Adipocyte (in vitro differentiated cells): ENCODE measurements around the gene GCLC.

Source experiments
- DNase-seq: peaks from one replicate; pipeline ENCODE4 v3.0.0-alpha.2; 2015; ENCODE audit warnings: low read depth
- H3K27me3 ChIP-seq: replicated peaks from 2 replicates; pipeline ENCODE4 v1.7.0; 2013; ENCODE audit warnings: mild to moderate bottlenecking, low read length, moderate library complexity; ENCODE audit not compliant: control insufficient read depth, insufficient read depth
- H3K36me3 ChIP-seq: 2 replicates; pipeline ENCODE4 v1.7.0; 2013; ENCODE audit warnings: low read length, mild to moderate bottlenecking, moderate library complexity; ENCODE audit not compliant: control insufficient read depth, insufficient read depth, severe bottlenecking
- H3K4me1 ChIP-seq: 2 replicates; pipeline ENCODE4 v1.7.0; 2013; ENCODE audit warnings: mild to moderate bottlenecking, low read length, moderate library complexity; ENCODE audit not compliant: control insufficient read depth, insufficient read depth
- H3K4me3 ChIP-seq: 2 replicates; pipeline ENCODE4 v1.7.0; 2013; ENCODE audit warnings: mild to moderate bottlenecking, low read length, moderate library complexity
- H3K9ac ChIP-seq: 2 replicates; pipeline ENCODE4 v1.7.0; 2013; ENCODE audit warnings: mild to moderate bottlenecking, low read length, moderate library complexity
- H3K9me3 ChIP-seq: 2 replicates; pipeline ENCODE4 v1.7.0; 2013; ENCODE audit warnings: mild to moderate bottlenecking, low read length, moderate library complexity; ENCODE audit not compliant: control insufficient read depth

GCLC gene

DNA sequence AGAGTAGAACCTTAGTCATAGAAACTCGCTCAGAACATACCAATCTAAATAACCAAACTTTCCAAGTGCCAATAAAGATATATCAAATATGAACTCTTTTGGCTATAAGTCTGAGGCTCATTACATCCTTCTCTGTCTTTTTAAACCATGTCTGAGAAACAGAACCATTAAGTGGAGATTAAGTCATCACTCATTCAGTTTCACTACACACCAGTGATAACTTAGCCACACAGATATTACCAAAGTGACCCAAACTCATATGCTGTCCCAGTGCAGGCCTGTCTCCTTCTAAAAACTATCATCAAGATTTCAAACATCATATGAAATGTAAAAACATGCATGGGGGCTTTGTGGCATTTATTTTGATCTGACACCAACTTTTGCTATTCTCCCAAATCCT is 12.0 kb downstream of the GCLC start:
- Histone ChIP-seq H3K9ac (no peak overlapping the region), H3K4me1 (peaks cover 39% of the 10 kb centered on the region), H3K4me3 (no peak overlapping the region), H3K9me3 (no peaks in the 10 kb centered on the region), H3K36me3 (no peaks in the 10 kb centered on the region), H3K27me3 (no peaks in the 10 kb centered on the region)
- DNase-seq, result no peak

DNA sequence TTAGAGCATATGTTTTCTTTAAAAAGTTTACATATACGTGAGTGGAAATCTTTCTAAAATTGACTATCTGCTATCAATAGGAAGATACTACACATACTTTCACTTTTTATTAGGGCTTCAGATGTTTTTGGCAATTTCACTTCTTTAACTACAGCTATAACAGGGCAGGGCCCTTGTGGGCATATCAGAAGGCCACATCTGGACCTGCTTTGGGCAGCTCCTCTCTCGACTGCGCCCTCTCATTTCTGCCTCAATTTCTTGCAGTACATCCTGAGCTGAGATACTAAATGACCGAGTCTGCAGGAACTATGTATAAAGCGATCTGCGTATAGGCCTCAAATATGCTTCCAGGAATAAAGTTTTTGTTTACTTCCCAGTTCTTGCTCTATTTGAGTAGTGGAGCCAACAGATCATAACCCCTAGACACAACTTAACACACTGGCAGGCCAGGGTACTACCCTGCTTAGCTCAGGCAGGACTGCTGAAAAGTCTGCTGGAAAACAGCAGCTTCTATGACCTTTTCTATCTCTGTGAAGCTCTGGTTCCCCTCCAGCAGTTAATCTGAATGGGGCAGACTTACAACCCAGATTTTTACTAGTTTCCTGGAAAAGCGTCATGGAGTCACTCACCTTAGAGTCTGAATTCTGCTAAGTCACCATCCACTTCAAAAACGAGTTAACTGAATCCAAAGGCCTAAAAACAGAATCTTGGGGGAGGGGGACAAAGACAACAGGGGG is 12.7 kb downstream of the GCLC start:
- no peaks in the 10 kb centered on the region for H3K36me3 ChIP-seq
- no peaks in the 10 kb centered on the region for H3K9me3 ChIP-seq
- no peak overlapping the region for H3K4me3 ChIP-seq
- no peaks in the 10 kb centered on the region for H3K27me3 ChIP-seq
- DNase-seq, result no peak
- peaks cover 39% of the 10 kb centered on the region for H3K4me1 ChIP-seq
- H3K9ac ChIP-seq, result peak overlapping the region; percentile 15

DNA sequence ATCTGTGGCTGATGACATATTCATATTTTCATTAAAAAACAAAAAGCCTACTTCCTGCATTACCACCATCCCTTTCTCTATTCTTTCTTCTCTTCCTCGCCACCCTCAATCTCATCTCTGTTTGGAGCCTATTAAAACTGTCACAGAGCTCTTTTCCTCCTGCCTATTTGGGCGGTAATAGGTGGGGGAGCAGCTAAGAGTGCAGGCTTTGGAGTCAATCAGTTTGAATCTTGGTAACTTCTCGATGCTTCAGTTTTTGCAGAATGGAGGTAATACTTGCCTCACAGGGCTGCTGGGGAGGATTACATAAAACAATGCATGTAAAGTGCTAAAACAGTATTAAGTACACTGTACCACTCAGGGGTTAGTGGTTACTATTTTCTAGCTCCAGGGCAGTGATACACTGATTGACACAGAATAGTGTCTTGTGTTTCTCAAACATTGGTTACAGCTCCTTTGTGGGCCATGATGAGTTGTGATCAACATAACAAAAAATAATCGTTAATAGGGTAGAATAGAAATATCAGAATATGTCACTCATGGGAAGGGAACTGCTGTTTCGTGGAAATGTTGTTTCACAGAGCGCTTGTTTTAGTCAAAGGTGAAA is 14.0 kb downstream of the GCLC start:
- H3K27me3 ChIP-seq, result no peaks in the 10 kb centered on the region
- H3K36me3 ChIP-seq, result no peaks in the 10 kb centered on the region
- no peak overlapping the region for H3K9ac ChIP-seq
- no peak overlapping the region for H3K4me3 ChIP-seq
- peaks cover 39% of the 10 kb centered on the region for H3K4me1 ChIP-seq
- no peaks in the 10 kb centered on the region for H3K9me3 ChIP-seq
- no peak for DNase-seq

DNA sequence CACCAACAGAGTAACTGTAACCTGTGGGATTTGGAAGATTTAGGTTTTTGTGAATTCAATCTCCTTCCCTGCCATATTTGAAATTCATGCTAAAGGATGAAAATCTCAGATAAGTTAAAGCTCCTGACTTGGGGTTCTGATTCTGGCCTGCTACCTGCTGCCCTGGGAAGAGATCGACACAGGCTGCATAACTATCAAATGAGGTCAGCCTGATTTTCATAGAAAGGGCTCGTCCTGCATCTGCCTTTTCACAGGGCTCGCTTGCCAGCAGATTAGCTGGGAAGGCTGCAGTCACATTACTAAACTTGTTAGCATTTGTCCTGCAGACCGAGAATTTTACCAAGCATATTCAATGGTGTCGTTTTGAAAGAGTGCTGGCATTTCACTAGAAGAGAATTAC is 14.6 kb downstream of the GCLC start:
- H3K27me3 ChIP-seq, result no peaks in the 10 kb centered on the region
- peaks cover 39% of the 10 kb centered on the region for H3K4me1 ChIP-seq
- H3K9ac ChIP-seq, result peak overlapping the region; percentile 34
- no peak overlapping the region for H3K4me3 ChIP-seq
- H3K36me3 ChIP-seq, result no peaks in the 10 kb centered on the region
- H3K9me3 ChIP-seq, result no peaks in the 10 kb centered on the region
- DNase-seq, result no peak

DNA sequence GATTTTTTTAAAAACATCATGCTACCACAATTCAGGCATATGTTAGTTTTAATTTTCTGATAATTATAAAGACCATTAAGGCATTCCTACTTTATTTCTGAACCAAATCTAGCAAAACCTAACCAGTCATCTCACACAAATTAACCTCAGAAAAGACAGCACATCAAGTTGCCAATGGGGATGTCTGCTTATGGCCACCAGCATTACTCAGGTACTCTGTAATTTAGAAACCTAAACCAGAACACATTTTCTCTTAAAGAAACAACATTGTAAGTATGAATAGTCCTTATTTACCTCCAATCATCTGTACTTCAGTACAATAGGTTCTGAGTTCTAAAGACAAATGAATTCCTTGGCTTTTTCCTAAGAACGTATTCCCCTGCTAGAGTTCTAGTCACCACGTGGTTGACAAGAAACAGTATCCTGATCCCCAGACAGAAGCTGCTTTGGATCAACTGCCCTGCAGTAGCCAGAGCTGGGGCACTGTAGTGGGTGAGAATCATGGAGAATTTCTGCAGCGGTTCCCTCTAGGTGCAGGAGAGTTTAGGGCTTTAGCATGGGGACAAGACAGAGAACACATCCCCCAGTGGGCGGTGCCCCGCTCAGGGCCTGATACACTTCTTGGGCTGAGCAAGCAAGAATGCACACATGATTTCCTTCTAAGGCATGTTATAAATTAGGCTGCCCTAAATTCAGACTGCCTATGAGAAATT is 15.4 kb downstream of the GCLC start:
- Histone ChIP-seq H3K9ac (no peak overlapping the region), H3K36me3 (no peaks in the 10 kb centered on the region), H3K9me3 (no peaks in the 10 kb centered on the region), H3K27me3 (no peaks in the 10 kb centered on the region), H3K4me1 (peaks cover 47% of the 10 kb centered on the region), H3K4me3 (no peak overlapping the region)
- no peak for DNase-seq

DNA sequence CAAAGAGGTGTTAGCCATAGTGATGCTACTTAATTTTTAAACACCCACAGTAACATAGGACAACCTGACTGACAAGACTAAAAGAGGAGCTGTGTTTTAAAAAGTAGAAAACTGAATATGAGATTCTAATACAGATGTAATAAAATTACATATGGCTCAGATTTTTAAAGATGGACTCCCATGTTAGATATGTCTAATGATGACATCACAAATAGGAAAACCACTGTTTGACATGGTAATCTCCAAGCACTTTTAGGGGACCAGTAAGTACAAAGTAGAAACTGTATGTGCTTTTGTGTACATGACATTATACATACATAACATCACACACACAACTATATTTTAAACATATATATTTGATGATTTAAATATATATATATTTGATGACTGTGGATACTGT is 16.8 kb downstream of the GCLC start:
- H3K4me1 ChIP-seq, result peaks cover 43% of the 10 kb centered on the region

DNA sequence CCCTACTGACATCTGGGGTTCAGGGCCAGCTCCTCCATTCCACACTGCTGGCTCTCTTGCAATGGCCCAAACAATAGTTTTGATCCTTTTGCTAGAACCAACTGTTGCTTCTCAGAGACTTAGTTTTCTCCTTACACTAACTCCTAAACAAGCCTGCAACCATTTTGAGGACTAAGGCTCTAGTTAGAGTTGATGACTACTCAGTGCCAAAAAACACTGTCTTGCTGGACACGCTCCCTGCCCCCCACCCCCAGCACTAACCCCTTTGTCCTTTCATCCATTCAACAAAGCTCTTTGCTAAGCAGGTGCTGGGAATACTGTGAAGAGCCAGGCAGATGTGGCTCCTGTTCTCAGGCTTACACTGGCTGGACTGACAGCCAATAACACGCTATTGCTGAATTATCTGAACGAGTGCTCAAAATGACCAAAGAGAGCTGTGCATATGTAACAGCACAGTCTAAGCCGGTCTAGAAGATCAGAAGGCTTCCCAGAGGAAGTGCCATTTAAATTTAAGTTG is 17.6 kb downstream of the GCLC start:
- Histone ChIP-seq H3K9me3 (no peaks in the 10 kb centered on the region), H3K27me3 (no peaks in the 10 kb centered on the region), H3K4me3 (no peak overlapping the region), H3K36me3 (peaks cover 2% of the 10 kb centered on the region), H3K9ac (no peak overlapping the region), H3K4me1 (peaks cover 35% of the 10 kb centered on the region)
- no peak for DNase-seq

More for the DNA sequence above, 16.8 kb downstream of the GCLC start:
- Histone ChIP-seq H3K9ac (no peak overlapping the region), H3K36me3 (no peaks in the 10 kb centered on the region), H3K9me3 (no peaks in the 10 kb centered on the region), H3K27me3 (no peaks in the 10 kb centered on the region), H3K4me3 (no peak overlapping the region)
- DNase-seq, result no peak

DNA sequence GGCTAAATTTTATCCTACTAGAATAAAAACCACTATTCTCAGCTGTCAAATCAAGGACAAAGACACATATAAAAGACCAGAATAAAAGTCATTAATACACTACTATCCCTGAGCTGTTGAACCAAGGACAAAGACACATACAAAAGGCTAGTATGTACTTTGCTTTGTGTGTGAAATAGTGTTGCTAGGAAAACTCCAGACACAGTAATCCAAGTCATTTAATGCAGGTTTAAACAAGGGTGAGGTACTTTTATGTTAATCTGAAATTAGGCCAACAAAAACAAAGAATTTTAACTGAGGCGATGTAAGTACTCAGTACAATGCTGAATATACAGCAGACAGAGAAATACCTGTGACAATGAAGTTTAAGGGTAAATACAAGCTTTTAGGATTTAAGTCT is 18.9 kb downstream of the GCLC start:
- no peak for DNase-seq
- Histone ChIP-seq H3K9me3 (no peaks in the 10 kb centered on the region), H3K27me3 (no peaks in the 10 kb centered on the region), H3K36me3 (peaks cover 6% of the 10 kb centered on the region), H3K9ac (no peak overlapping the region), H3K4me1 (peaks cover 32% of the 10 kb centered on the region), H3K4me3 (no peak overlapping the region)

DNA sequence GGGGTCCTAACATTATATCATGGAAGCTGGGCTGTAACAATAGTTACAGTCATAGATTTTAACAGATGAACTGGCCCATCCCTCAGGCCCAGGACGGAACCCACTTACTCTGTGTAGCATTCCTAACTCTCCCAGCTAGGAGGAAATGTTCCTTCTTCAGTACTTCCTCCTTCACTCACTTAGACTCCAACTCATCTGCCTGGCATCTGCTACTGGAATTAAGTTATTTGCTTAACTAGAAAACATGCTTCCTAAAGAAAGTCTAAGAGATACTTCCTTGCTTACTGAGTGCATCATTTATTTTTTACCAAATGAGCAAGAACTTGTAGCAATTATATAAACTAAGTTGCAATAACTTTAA is 20.5 kb downstream of the GCLC start:
- Histone ChIP-seq H3K4me1 (peaks cover 18% of the 10 kb centered on the region), H3K9ac (no peak overlapping the region), H3K9me3 (no peaks in the 10 kb centered on the region), H3K36me3 (peaks cover 22% of the 10 kb centered on the region), H3K27me3 (no peaks in the 10 kb centered on the region), H3K4me3 (no peak overlapping the region)
- peak; percentile 65 for DNase-seq

DNA sequence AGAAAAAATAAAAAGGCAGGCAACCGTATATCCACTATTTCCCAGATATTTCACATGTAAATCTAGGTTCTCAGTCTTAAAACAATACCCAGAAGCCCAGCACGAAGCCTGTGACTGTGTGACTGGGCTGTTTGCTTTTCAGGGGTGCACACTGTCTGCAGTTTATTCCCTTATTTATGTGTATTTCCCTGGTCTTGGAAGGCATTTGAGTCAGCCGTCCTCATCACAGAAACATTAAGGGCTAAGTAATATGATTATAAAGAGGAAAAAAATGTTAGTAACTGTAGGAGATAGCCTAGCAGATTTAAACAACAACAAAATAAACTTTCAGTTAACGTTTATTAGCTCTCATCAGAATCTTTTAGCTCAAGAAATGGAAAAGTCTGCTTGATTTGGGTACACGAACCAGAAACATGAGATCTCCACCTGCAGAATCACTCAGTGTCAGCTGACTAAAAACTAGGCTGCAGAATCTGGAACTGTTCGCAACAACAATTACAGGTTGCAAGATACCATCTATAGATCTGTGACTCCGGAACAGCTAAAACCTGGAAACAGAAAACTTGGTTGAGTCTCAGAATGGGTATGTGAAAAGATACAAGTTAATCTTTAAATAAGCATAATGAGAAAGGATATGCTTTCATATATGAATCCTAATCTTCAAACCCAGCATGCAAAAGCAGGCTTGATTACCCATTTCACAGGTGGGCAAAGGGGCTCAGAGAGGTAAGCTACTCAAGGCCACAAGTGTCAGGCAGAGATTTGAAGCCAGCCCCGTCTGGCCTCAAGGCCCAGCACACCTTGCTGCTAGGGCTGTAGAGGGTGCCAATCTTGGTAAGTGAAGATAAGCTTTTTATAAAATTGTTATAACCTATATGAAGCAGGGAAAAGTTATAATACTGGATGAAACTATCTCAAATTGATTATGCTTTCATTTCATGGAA is 21.1 kb downstream of the GCLC start:
- Histone ChIP-seq H3K4me1 (peaks cover 16% of the 10 kb centered on the region), H3K4me3 (no peak overlapping the region), H3K36me3 (peaks cover 22% of the 10 kb centered on the region), H3K9me3 (no peaks in the 10 kb centered on the region), H3K27me3 (no peaks in the 10 kb centered on the region), H3K9ac (no peak overlapping the region)
- DNase-seq, result no peak
